Astrocyte of the hippocampus (primary cell): ENCODE data around the gene CIDEC.

ENCODE experiments used
- DNase-seq: peaks from one replicate; pipeline ENCODE4 v3.0.0; 2011; ENCODE audit warnings: low read depth, low spot score

CIDEC gene, protein sequence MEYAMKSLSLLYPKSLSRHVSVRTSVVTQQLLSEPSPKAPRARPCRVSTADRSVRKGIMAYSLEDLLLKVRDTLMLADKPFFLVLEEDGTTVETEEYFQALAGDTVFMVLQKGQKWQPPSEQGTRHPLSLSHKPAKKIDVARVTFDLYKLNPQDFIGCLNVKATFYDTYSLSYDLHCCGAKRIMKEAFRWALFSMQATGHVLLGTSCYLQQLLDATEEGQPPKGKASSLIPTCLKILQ

DNA sequence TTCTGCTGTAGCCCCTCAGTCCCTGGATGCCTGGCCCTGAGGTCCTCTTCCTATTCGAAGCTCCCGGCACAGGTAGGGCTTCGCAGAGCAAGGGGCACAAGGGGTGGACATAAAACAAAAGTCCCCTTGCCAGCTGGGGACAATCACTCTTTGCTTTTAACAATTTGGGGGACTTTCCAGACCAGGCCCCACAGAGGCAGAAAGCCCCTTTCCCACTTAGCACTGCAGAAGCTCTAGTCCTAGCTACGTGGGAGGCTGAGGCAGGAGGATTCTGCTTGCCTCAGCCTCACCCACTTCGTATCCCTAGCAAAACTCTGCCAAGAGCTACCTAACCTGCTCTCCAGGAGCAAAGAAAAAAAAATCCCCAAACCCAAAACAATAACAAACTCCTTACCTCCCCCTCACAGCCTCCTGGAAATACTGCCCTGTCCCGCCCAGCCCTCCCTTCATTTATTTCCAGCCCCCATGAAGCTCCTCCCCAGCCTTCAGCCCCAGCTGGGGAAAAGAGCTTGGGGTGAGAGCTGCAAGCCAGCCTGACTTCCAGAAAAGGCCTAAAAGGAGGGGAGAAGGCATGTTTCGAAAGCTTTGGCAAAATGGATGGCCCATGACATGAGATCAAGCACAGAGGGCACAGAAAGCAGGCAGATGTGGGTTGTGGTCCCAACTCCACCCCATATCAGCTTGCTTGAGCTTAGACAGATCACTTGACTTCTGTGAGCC lies at the start of gene CIDEC:
CIDEC (minus strand) TSS at position 424 of the 720 bp plus-strand sequence. CDS start 1,767 bp downstream, outside the sequence.
- DNase-seq, result no peak

DNA sequence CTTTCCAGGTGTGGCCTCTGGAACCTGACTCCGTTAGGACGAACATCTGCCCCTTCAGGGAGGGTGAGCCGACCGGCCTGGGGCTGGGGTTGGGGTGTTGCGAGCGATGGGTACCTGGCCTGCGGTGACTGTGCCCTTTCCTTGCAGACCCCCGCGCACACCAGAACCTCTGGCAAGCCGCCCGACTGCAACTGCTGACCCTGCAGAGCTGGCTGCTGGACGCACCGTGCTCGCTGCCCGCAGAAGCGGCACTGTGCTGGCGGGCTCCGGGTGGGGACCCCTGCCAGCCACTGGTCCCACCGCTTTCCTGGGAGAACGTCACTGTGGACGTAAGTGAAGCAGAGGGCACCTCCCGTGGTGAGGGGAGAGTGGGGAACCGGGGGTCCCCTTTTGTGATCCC lies 48.1 kb upstream of the CIDEC start:
- no peak for DNase-seq

DNA sequence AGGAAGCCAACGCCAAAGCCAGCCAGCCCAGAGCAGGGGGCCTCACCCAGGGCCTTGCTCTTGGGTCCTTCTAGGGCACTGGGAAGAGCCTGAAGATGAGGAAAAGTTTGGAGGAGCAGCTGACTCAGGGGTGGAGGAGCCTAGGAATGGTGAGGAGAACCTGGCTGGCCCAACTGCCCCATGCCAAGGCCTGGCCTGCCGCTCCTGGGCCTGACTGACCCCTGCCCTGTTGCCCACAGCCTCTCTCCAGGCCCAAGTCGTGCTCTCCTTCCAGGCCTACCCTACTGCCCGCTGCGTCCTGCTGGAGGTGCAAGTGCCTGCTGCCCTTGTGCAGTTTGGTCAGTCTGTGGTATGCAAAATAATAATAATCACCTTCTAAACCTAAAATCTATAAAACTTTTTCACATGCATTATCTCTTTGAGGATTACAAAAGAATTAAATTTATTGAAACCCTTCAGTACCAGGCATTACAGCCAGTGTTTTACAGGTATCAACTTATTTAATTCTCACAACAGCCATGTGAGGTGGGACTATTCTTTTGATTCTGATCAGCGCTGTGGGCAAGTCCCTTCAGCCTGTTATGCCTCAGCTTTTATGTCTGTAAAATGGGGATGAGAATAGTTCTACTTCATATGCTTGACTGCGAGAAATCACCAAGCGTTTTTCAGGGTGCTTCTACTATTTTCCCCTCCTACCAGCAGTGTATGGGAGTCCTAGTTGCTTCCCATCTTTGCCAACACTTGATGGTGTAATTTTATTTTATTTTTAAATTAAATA lies 38.4 kb upstream of the CIDEC start:
- no peak for DNase-seq

DNA sequence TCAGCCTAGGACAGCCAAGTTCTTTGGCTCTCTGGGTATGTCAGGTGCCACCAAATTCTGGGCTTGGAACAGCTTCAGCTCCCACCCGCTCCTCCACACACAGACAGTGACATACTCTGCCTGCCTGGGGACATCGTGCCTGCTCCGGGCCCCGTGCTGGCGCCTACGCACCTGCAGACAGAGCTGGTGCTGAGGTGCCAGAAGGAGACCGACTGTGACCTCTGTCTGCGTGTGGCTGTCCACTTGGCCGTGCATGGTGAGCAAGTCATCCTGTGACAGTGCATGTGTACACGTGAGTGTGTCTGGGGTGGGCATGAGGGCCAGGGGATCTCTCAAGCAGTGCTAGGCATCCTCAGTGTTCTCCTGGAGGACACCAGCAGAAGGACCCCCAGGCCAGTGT lies 37.8 kb upstream of the CIDEC start:
- DNase-seq, result no peak

DNA sequence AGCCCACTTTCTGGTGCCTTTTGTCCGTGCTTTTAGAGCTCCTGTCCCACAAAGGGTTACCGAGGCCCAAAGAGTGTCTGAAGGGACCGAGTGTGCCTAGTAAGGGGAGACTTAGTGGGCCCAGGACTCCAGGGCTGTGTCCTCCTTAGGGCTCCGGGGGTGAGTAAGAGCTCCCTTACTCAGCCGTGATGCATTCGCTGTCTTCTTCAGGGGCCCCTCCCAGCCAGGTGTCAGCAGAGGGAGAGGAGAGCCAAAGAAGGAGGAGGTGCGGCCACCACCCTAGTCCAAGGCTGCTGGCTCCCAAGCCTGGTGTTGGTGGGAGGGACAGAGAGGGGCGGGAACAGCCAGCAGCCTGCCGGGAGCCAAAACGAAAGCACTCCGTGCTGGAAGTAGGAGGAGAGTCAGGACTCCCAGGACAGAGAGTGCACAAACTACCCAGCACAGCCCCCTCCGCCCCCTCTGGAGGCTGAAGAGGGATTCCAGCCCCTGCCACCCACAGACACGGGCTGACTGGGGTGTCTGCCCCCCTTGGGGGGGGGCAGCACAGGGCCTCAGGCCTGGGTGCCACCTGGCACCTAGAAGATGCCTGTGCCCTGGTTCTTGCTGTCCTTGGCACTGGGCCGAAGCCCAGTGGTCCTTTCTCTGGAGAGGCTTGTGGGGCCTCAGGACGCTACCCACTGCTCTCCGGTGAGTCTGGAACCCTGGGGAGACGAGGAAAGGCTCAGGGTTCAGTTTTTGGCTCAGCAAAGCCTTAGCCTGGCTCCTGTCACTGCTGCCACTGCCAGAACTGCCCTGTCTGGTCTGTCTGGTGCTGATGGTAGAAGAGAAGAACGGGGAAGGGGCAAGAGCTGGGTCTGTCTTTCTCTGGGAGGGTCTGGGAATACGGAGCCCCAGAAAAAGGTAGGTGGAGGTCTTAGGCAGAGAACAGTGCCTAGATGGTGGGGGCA lies 37.0 kb upstream of the CIDEC start, which contains the start of gene IL17RC:
IL17RC (plus strand) TSS at position 365 of the 947 bp plus-strand sequence; CDS start at position 583, 218 bp downstream.
- DNase-seq, result peak; percentile 90

DNA sequence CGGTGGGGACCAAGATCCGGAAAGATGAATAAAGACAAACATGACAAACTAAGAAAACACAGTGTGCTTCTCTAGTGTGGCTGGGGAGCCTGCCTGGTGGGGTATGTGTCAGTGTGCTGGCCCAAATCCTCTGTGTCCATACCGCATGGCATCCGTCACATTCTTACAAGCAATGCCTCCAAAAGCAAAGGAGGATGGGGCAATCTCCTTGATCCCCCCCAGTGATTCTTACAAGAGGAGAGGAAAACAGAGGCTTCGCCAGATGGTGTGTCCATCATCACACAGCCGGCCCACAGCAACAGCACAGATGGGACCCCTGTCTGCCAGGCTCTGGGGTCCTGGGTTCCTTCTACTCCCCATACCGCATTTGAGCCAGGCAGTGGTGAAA lies 36.3 kb upstream of the CIDEC start:
- DNase-seq, result peak; percentile 26

DNA sequence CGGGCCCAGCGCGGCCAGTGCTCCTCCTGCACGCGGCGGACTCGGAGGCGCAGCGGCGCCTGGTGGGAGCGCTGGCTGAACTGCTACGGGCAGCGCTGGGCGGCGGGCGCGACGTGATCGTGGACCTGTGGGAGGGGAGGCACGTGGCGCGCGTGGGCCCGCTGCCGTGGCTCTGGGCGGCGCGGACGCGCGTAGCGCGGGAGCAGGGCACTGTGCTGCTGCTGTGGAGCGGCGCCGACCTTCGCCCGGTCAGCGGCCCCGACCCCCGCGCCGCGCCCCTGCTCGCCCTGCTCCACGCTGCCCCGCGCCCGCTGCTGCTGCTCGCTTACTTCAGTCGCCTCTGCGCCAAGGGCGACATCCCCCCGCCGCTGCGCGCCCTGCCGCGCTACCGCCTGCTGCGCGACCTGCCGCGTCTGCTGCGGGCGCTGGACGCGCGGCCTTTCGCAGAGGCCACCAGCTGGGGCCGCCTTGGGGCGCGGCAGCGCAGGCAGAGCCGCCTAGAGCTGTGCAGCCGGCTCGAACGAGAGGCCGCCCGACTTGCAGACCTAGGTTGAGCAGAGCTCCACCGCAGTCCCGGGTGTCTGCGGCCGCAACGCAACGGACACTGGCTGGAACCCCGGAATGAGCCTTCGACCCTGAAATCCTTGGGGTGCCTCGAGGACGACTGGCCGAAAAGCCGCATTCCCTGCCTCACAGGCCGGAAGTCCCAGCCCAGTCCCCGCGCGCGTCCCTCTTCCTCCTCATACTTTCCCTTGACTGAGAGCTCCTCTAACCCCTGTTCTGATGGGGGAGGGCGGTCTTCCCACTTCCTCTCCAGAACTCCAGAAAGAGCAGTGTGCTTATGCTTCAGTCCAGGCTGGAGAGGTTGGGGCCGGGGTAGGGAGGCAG lies 35.4 kb upstream of the CIDEC start:
- peak; percentile 80 for DNase-seq

DNA sequence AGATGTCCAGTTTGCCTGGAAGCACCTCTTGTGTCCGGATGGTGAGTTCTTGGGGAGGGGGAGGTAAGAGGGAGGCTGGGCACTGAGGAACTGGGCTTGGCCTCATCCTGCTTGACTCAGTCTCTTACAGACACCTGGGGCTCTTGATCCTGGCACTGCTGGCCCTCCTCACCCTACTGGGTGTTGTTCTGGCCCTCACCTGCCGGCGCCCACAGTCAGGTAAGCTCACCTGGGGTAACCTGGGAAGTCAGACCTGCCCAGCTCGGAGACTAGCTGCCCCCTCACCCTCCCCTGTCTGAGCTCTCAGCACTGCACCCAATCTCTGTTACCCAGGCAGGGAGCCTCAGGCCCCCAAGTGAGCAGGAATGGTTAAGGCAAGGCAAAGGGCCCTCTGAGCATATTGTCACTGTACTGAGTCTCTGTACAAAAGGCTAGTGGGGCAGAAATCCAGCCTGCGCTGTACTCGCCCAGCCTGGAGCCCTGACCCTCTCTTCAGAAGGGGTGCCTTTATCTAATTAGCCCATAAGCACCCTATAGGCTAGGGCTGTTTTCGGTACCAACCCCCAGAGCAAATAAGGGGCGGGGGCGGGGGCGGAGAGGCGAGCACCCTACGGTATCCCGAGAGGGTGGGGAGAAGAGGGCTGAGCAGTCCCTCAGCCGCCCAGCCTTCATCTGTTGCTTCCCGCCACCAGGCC lies 34.7 kb upstream of the CIDEC start:
- DNase-seq, result no peak

DNA sequence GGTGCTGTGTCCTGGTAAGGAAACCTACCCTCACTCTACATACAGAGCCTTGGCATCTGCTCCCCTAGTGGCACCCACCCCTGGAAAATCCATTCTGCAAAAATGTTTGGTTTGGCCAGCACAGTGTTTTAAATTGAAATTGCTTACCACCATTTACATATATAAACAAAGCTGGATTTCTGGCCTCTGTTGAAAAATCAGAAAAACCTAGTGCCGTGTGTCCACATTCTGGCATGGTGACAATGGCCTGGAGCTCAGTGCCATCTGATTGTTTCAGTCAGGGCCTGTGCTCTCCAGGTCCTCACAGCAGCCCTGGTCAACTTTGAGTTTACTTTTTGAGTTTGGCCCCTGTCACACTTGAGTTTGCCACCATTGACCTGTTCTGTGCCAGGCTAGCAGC lies 34.0 kb upstream of the CIDEC start:
- DNase-seq, result peak; percentile 66

DNA sequence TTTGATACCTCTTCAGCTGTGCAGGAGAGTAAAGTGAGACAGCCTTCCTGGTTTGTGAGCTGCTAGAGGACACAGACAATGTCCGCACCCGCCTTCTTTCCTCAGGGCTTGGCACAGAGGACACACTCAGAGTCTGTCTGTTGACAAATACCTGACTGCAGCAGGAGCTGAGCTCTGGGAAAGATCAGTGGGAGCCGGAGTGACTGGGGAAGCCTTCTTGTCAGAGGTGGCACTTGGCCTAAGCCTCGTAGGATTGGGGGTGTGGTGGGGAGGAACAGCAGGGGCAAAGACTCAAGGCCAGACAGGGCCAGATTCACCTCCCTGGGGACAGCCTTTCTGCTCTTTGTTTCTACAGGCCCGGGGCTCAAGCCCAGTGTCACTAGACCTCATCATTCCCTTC lies 33.5 kb upstream of the CIDEC start:
- no peak for DNase-seq

DNA sequence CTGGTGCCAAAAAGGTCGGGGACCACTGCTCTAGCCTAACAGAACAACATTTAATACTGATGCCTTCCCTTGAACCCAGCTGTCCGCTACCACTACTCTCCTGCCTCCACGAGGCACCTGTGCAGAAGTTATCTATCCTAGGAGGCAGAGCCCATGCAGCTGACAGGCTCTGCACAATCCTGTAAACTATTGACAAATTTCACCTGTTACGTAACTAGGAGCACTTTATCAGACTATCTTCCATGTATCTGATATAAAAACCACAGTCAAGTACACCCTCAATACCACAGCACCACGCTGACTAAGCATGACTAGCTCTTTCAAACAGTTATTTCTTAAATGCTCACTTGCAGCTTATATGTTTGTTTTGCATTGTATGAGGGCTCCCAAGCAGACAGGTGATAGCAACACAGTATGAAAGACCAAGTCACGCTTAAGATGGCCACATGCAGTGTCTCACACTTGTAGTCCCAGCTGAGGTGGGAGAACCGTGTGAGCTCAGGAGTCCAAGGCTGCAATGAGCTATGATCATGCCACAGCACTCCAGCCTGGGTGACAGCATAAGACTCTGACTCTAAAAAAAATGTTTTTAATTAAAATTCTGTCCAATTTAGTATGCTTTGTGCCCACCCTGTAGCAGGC lies 32.4 kb upstream of the CIDEC start:
- peak; percentile 53 for DNase-seq

DNA sequence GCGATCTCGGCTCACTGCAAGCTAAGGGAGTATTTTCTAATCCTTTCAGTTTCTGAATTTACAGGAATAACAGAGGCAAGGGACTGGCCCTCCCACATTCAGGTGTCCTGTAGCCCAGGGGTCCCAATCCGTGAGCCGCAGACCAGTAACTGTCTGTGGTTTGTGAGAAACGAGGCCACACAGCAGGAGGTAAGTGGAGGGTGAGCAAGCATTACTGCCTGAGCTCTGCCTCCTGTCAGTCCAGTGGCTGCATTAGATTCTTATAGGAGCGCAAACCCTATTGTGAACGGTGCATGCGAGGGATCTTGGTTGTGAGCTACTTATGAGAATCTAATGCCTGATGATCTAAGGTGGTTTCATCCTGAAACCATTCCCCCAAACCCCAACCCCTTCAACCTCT lies 31.8 kb upstream of the CIDEC start:
- no peak for DNase-seq

DNA sequence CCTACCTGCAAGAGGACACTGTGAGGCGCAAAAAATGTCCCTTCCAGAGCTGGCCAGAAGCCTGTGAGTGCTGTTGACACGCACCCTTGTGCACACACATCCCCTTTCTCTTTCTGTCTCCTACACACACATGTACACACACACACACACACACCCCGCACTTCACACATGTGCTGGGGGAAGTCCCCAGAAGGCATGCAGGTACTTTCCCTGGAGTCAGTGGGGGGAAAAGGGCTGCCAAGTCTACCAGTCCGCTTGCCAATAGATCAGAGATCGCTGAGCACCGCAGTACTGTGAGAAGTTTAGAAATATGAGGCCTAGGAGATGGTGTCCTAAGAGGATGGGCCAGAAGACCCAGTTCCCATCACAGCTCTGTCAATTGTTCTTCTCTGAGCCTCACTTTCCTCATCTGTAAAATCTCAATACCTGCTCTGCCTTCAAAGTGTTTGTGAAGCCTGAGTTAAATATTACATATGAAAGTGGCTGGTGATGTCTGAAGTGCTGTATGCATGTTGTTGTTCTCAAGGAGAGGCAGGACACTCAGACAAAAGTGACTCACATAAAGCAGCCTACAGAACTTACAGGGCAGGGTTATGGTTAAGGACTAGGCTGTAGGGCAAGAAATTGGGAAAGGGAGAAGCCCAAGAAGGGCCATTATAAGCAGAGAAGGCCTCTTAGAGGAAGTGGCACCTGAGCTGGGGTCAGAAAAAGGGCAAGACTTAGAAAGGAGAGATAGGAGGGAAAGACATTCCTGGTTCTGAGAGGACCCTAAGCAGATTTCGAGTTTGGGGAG lies 29.4 kb upstream of the CIDEC start:
- DNase-seq, result no peak

DNA sequence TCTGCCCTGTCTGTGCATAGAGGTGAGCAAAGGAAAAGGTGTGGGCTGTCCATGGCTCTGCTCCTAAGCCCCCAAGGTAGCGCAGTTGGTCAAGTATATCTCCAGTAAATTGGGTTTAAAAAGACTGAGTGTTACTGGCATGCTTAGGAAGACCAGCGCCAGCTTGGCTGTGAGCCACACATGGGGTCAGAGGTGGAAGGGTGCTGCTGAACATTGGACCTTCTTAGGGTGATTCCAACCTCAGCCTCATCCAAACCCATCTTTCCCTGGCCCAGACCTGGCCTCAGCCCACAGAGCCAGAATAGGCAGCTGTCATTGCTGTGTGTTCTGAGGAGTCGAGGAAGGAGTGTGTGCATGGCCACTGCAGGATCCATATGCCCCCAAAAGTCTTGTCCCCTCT lies 28.2 kb upstream of the CIDEC start:
- no peak for DNase-seq

DNA sequence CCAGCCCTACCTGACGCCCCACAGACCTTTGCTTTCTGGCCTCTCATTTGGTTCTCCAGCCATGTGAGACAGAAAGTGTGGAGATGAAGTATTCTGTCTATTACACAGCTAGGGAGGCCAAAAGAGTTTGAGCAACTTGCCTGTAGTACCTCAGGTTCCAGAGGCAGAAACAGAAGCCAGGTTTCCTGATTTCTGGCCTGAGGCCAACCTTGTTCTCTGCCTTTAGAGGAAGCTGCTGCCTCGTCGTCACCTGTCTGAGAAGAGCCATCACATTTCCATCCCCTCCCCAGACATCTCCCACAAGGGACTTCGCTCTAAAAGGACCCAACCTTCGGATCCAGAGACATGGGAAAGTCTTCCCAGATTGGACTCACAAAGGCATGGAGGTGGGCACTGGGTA lies 26.4 kb upstream of the CIDEC start:
- no peak for DNase-seq

DNA sequence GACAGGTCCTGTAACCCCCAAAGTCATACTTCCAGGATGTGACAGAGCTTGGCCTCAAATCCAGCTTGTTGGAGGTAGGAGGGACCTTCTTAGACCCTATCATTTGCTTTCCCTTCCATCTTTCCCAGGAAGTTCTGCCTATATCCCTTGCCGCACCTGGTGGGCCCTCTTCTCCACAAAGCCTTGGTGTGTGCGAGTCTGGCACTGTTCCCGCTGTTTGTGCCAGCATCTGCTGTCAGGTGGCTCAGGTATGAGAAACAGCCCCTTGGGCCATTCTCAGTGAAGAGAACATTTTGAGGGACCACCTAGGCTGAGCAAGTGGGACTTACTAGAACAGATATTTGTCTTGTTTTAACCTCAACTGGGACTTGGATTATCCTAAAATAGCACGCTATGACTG lies 23.9 kb upstream of the CIDEC start:
- DNase-seq, result no peak

DNA sequence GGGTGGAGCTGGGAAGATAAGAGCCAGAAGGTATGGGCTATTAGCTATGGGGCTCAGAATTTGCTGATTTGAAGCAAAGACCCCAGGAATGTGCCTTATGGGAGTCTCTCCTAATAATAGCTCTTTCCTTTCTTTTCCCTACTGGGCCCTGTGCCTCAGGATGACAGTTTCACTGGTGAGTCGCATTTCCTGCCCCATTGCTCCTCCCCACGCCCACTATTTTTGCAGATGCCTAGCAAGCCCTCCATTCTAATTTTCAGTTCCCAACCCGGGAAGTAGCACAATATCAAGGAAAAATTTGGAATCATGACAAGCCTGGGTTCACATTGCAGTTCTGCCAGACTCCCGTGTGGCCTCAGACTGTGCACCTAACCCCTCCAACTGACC lies 23.2 kb upstream of the CIDEC start:
- peak; percentile 29 for DNase-seq
